HG02970 (cell line): ENCODE data around the gene UNK.
"Not testable (repeated sequence)": the region's sequence is repeated elsewhere in the genome, so short reads cannot be mapped to it uniquely, and the experiment has no call there.

Experiments used
- ATAC-seq: cut with Tn5 transposase; IDR thresholded peaks from one replicate; pipeline ENCODE4 v1.9.1; 2021; ENCODE audit warnings: mild to moderate bottlenecking, moderate library complexity, moderate number of reproducible peaks; ENCODE audit not compliant: unreplicated experiment, low FRiP score

UNK gene

DNA sequence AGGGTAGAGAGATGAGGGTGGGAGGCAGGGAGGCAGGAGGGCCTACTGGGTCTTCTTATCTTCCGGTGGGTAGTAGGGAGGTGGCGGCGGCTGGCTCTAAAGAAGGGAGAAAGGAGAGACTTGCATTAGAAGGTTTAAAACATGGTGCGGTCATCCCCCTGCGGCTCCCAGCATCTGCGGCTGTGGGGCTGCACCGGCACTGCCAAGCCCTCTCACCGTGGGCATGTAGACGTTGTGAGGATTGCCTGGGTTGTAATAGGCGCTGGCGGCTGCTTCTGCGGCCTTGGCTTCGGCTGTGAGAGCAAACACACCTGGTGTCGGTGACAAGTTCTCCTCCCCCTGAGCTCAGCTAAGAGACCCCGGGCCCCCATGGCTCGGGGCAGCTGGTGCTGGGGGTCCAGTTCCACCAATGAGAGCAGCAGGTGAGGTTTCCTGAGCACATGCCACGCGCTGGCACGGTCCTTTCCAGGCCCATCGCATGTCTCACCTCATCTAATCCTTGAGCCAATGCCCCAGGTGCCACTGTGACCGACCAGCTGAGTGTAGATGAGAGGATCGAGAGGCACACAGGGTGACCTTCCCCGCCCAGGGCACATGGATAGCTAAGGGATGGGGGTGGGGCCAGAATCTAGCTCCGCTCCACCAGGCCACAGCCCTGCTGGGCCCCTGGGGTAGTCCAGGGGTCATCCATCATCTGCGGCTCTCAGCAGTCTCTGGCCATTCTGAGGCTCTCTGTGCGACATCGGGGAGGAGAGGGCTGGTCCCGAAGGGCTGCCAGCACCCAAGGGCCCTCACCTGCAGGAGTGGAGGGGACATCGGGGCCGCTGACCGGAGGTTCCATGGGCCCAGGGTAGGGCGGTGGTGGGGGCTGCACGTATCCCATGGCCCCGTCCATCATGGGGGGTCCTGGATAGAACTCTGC lies 62.3 kb downstream of the UNK start:
- no peak for ATAC-seq

DNA sequence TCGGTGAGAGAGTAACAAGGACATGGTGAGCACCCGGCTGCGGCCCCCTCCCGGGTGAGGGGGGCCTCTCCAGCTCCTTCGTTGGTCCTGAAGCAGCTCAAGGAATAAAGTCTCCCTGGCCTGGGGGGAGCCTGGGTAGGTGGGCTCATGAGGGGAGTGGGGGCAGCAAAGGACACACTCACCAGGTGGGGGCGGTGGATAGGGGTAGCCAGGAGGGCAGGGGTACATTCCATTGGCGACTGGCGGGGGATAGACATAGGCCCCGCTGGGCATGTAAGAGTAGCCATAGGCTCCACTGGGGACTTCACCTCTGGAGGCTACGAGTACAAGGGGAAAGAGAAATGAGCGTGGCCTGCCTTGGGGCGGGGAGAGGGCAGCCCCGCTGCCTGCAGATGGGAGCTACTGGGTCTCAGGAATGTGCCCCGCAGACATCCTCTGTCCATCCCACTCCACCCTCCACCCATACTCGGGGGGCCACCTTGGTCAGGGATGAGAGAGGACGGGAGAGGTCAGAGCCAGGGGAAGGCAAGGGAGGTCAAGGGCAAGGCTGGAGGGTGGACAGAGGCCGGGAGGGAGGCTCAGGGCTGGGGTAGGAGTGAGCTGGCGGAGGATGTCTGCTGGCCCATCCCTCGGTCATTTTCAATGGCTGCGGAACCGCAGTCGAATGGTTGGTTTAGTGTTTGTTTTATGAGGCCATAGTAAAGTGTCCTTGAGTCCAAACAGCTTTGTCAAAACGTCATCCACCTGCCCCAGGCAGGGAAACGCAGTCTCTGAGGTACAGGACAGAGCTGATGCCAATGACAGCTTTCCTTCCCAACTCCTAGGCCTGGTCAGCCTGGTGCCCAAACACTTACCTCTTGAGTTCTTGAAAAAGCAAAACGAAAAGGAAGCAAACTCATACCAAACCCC lies 63.3 kb downstream of the UNK start:
- no peak for ATAC-seq

DNA sequence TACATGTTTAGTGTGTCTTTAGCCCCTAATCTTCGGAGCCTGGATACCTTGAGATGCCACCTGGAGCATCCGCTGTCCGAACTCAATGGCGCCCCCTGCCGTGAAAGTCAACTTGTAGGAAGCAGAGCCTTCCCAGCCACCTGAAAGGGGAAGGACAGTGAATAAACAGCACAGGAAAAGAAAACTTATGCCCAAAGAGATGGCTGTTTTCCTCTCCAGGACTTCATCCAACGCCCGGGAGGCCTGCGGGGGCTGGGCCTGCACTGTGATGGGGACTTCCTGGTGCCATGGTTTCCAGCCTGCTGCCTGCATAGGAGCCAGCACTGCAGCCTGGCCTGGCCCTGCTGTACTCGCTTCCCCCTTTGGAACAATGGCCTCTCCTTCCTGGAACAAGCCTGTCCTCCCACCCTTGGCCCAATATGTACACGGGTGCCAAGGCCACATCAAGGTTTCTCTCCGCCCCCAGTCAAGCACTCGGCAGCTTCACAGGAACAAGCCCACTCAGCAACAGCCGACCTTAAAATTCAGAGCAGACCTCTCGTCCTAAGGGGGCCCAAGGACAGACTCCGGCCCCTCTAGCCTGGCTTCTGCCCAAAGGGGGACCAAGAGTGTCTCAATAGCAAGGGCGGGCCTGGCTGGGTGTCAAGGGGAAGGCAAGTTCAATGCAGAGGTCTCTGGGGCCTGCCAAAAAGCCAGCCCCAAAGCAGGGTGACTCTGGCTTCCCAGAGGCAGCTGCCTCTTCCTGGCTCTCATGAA lies 64.1 kb downstream of the UNK start:
- no peak for ATAC-seq

DNA sequence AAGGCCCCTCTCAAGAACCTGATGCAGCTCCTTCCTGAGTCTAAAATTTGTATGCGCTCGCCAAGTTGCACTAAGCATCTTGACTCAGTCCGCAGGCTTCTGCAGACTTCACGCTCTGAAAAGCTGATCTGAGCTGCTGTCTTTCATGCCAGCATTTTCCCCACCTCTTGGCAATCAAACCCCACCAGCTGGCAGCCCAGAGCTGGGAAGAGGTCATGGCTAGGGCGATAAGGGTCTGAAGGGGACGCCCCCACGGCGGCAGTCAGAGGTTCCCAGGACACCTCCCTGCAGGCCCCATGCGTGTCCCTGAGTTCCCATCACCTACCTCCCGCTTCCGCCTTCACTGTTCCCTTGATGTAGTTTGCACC lies 64.7 kb downstream of the UNK start:
- ATAC-seq, result no peak

DNA sequence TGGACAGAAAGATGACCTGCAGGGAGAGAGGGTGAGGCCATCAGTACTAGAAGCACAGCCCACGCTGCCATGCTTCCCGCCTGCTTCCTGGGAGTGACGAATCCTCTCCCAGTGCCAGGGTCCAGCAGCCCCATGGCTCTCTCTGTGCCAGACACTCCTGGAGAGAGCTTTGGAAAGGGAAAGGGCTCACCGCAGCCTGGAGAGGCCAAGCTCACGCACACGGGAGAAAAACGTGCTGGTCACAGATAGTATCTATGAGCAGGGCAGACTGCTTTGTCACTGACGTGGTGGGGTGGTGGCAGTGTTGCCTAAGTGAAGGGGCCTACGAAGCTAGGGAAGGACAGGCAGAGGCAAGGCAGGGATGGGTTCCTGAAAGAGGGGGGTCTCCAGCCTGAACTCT lies 65.1 kb downstream of the UNK start:
- ATAC-seq, result no peak

DNA sequence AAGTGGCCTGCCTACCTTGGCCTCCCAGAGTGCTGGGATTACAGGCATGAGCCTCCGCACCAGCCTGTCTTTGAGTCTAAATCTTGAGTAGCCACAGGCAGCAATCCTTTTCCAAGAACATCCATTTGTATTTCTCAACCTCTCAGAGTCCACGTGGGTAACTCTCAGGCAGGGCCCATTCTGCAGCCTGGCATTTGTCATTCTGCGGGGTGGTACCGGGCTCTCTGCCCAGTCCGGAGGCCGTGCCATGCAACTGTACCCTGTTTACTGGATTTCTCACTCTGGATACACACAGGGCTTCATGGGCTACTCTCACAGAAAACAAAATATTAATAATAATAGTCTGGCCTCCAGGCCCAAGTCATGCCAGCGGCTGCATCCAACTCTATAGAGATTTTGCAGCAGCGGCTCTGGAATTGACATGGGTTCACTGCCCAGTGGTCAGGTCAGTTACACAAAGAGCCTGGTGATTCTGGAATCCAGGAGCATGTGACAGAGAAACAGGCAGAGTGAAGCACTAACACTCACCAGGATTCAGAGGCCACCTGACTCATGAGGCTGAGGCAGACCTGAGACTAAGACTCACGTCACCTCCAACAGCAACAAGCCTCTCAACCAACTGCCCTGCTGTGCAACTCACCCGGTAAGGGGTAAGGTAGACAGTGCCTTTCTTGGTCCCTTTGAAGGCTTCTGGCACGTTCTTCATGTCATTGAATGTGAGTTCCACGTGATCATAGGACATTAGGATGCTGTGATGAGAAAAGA lies 66.5 kb downstream of the UNK start:
- ATAC-seq, result no peak

DNA sequence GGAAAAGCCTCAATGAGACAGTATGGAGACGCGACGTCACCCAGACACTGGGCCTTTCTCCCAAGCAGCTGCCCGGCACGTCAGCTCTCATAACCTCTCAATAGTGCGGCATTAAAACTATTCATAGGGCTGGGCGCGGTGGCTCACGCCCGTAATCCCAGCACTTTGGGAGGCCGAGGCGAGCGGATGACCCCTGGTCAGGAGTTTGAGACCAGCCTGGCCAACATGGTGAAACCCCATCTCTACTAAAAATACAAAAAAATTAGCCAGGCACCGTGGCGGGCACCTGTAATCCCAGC lies 67.0 kb downstream of the UNK start:
- ATAC-seq, result not testable (repeated sequence)

DNA sequence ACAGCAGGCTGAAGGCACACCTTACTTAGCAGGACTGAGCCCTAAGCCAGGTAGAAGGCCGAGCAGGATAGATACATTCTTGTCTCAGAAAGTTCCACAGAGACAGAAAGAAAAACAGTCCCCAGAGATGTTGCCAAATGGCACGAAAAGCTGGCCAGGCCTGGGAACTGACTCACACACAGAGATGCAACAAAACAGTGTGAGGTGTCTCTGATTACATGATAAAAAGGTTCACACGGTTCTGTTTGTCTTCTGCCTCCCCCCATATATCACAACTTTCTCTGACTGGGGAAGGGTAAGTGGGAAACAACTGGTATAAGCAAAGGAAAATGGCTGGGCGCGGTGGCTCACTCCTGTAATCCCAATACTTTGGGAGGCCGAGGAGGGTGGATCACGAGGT lies 68.8 kb downstream of the UNK start:
- no peak for ATAC-seq

DNA sequence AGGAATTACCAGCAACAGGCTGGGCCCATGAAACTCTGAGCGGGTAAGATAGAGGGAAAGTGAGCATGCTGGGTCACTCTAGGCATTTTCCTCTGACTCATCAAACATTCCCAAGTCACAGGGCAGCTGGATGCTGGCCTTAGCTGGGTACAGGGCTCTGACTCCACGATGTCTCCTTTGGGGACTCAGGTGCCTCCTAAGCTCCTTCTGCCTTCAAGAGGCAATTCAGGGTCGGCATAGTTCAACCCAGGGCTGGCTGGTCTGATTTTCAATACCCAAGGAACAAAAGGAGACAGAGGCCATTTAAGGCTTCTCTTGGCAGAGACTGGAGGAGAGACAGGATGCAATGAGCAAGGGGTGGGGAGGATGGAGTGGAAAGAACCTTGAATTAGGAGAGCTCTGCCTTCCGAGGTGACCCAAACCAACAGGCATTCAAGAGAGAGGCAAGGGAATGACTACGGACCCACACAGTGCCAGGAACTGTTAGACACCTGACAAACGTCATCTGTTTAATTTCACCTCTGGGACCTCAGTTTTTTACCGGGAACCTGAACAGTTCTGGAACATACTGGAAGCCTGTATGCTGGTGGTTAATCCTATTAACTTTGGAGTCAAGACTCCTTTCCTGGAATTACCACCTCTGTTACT lies 69.6 kb downstream of the UNK start:
- ATAC-seq, result no peak

DNA sequence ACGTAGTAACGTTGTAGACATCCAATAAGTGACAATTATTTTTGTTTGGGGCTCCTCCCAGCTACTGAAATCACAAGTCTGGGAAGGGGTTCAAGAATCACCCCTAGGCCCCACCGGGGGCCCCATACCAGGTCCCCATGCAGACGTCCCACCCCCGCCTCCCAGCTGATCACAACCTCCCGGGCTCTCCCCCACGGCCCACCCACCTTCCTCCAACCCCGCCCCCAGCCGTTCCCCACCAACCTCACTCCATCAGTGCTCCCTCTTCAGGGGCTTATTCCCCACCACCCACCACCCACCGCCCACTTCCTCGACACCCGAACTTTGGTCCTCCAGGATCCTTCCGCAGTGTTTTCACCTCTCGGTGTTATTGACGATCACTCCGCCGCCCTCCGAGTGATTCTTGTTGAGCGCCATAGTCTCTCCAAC lies 70.3 kb downstream of the UNK start:
- peak; percentile 2 for ATAC-seq

DNA sequence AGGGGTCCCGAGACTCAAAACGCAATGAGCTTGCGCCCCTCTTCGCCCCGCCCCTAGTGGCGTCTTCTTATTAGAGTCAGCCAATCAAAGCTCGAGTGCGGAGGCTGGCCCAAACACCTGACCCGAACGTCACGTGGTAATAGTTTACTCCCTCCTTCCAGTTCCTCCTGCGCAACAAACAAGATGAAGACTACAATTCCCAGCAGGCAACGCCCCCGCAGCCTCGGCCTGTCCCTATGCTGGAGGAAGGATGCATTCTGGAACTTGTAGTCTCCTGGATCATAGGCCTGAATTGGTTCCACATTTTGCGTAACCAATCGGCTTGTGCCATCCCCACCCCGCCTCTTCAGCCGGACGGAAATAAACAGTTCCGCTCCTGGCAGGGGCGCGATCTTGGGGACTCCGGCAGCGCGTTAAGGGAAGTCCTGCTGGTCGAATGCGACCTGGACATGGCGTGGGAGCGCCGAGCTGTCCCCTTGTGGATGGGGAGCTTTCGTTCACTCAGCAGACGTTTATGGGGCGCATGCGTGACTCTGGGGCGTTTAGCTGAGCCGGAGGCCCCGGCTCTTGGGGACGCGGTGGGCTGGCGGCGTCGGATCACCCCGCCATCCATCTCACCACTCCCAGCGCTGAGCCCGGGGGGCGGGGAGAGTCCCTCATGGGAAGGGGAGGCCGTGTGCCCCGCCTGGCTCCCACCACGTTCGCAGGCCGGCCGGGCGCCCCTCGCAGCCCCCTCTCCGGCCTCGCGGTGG lies 70.9 kb downstream of the UNK start, which contains the start of gene WBP2:
WBP2 (minus strand) TSS at position 26 of the 752 bp plus-strand sequence. CDS start 38 bp downstream, outside the sequence.
- peak; percentile 85 for ATAC-seq

DNA sequence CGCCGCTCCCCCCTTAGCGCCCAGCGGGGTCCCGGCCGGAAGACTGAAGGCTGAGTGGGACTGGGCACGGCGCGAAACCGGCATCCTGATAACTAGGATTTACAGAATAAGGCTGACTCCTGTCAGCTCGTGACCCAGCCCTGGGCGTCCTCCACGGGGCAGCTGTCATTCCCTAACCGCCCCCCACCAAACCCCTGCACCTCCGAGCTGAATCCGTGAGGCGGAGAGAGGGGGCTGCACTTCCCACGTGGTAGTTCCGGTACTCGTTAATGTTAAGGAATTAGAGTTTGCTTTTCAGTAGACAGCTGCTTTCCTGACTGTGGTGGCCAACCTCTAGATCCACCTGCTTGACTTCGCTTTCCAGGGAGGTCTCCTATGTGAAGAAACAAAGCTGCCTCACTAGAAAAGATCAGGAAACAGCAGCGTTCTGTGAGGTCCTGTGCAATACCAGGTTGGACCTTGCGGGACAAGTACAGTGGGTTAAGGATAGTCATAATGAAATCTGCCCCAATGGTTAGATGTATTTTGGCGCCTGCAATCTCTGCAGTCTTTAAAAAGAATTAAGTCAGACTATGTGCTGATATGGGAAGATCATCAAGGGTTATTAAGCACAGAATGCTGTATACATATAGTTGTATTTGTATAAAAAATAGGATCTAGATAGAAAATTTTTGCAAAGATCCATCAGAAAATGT lies 71.6 kb downstream of the UNK start:
- no peak for ATAC-seq

DNA sequence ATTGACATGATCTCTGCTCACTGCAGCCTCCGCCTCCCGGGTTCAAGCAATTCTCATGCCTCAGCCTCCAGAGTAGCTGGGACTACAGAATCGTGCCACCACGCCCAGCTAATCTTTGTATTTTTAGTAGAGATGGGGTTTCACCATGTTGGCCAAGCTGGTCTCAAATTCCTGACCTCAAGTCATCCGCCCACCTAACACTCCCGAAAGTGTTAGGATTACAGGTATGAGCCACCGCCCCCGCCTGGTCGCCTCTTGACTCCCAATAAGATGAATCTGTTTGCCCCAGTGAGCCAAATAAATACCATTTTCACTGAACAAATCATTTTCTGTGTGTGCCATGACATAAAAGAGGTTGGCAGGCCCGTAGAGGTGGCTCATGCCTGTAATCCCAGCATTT lies 74.8 kb downstream of the UNK start:
- ATAC-seq, result not testable (repeated sequence)

DNA sequence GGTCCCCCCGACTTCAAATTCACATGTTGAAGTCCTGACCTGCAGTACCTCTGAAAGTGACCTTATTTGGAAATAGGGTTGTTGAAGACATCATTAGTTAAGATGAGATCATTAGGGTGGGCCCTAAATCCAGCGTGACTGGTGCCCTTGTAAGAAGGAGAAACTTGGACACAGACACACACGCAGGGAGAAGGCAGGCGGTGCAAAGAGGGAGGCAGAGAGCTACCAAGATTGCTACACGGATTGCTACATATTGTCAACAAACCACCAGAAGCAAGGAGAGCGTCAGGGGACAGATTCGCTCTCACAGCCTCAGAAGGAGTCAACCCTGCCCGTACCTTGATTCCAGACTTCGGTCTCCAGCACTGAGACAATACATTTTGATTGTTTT lies 77.3 kb downstream of the UNK start:
- no peak for ATAC-seq

DNA sequence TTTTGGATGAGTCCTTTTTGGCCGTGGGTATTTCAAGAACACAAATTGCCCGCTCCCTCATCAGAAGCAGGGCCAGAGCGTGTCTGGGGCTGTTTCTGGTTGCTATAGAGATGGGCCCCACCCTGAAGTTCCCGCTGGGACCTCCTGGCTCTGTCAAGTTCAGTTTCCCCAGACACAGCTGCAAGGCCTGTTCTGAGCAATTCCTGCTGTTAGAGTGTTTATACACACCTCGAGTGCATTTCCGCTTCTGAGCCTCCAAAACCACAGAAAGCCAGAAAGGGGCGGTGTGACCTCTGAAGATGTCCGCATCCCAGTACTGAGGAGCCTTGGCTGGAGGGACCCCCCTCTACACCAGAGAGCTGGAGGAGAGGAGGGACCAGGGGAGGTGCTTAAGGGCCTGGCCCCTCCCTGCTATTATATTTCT lies 79.9 kb downstream of the UNK start:
- peak; percentile 73 for ATAC-seq

DNA sequence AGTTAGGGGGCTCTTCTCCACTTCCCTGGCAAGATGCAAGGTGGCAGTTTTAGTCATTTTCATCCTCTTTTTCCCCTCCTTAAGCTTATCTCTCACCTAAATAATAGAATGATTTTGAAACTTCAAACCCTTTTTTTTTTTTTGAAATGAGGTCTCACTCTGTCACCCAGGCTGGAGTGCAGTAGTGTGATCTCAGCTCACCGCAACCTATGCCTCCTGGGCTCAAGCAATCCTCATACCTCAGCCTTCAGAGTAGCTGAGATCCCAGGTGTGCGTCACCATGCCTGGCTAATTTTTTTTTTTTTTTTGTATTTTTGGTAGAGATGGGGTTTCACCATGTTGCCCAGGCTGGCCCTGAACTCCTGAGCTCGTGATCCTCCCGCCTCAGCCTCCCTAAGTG lies 80.3 kb downstream of the UNK start:
- not testable (repeated sequence) for ATAC-seq

DNA sequence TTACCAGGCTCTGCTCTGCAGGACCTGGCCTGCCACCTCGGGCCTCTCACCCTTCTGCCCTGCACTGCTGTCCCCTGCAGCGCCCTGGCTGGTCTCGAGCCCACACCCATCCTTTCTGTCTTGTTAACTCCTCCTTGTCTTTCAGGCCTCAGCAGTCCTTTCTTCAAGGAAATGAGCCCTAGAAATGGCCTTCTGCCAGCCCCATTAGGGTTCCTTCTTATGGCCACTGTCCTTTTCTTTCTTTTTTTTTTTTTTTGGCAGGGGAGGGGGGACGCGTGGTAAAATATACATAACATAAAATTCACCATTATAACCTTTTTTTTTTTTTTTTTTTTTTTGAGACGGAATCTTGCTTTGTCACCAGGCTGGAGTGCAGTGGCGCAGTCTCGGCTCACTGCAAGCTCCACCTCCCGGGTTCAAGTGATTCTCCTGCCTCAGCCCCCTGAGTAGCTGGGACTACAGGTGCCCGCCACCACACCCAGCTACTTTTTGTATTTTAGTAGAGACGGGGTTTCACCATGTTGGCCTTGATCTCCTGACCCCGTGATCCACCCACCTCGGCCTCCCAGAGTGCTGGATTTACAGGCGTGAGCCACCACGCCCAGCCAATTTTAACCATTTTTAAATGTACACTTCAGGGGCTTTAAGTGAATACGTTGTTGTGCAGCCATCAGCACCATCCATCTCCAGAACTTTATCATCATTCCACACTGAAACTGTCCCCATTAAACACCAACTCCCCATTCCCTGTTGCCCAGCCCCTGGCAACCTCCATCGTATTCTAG lies 81.0 kb downstream of the UNK start:
- ATAC-seq, result not testable (repeated sequence)
